ENCODE results near the gene EPB41L4A. TPM values are rescaled to one million over a fixed set of nuclear protein-coding genes. Genes with fewer than 3 reads are reported as not detected.

The EPB41L4A gene
- total RNA-seq, 4 donors from 2014 or later = 10.1 to 32.9 (median 11.6) TPM

DNA sequence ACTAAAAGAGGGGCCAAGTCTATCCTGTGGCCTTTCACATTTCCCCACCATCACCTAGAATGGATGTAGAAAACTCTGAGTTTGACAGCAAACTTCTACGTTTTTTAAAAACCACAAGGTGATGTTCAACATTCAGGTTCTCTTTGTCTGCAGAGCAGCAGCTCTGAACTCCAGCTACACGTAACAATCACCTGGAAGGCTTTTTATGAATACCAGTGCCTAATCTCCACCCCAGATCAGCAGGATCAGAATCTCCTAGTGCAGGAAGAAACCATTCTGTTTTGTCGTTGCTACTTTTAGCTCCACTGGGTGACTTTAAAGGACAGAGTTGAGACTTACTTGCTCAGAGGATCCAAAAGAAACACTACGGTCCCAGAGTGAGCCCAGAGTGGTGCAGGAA, 44.3 kb downstream of the EPB41L4A start:
- in situ Hi-C loops (cut with MboI; ENCODE audit: low pct_ligation_motif_present in 1 of 4, low pct_unique_long_range_greater_than_20kb in 1 of 4, low sequenced_read_pairs in 3 of 4) (no loop called here), intact Hi-C loops (cut with DNase I; ENCODE audit: low total_unique reads) (no loop called here)
- no peaks in the 10 kb centered on the region for H3K4me1 ChIP-seq
- no peaks in the 10 kb centered on the region for H3K9me3 ChIP-seq
- no peak overlapping the region for H3K4me3 ChIP-seq
- no peaks in the 10 kb centered on the region for H3K27me3 ChIP-seq
- no peaks in the 10 kb centered on the region for H3K36me3 ChIP-seq
- TF ChIP-seq POLR2AphosphoS5 (IDR thresholded peaks at IDR 0.05) = no peak
- DNase-seq = no peak
- WGBS, 2 donors (ENCODE audit: low coverage in 1 of 2) = 84 to 100% methylated on average over 1 to 4 of the region's 4 CpGs
- no peak overlapping the region for H3K27ac ChIP-seq

DNA sequence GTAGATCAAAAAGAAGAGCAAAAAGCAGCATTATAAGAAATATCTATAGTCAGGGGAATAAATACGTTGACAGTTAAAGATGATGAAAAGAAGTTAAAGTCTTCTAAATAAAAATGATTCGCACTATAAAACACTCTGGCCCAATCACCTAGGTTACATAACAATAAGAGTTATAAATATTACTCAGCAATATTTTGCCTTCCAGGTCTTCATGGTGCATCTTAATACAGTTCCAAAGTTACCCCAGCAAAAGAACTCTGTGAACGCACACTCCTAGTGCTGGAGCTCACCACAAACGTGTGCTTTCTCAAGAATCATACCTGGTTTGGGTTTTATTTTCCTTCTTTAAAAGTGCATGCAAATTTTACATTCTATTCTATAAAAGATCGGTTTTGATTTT, 44.7 kb downstream of the EPB41L4A start:
- intact Hi-C loops (cut with DNase I; ENCODE audit: low total_unique reads) = no loop called here
- no peak for TF ChIP-seq POLR2A (IDR thresholded peaks at IDR 0.05)
- TF ChIP-seq, protein P1, sequence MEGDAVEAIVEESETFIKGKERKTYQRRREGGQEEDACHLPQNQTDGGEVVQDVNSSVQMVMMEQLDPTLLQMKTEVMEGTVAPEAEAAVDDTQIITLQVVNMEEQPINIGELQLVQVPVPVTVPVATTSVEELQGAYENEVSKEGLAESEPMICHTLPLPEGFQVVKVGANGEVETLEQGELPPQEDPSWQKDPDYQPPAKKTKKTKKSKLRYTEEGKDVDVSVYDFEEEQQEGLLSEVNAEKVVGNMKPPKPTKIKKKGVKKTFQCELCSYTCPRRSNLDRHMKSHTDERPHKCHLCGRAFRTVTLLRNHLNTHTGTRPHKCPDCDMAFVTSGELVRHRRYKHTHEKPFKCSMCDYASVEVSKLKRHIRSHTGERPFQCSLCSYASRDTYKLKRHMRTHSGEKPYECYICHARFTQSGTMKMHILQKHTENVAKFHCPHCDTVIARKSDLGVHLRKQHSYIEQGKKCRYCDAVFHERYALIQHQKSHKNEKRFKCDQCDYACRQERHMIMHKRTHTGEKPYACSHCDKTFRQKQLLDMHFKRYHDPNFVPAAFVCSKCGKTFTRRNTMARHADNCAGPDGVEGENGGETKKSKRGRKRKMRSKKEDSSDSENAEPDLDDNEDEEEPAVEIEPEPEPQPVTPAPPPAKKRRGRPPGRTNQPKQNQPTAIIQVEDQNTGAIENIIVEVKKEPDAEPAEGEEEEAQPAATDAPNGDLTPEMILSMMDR (IDR thresholded peaks at IDR 0.05) = no peak
- no peak for TF ChIP-seq EP300 (IDR thresholded peaks at IDR 0.05; ENCODE audit: low read depth)
- no peak for TF ChIP-seq POLR2AphosphoS5 (IDR thresholded peaks at IDR 0.05)
- Histone ChIP-seq H3K4me3 (no peak overlapping the region), H3K27ac (no peak overlapping the region), H3K9me3 (no peaks in the 10 kb centered on the region), H3K27me3 (no peaks in the 10 kb centered on the region), H3K36me3 (no peaks in the 10 kb centered on the region), H3K4me1 (no peaks in the 10 kb centered on the region)
- 84 to 100% methylated on average over 4 to 5 of the region's 5 CpGs for WGBS, 2 donors (ENCODE audit: low coverage in 1 of 2)
- DNase-seq = no peak
- in situ Hi-C loops (cut with MboI; ENCODE audit: low pct_ligation_motif_present in 1 of 4, low pct_unique_long_range_greater_than_20kb in 1 of 4, low sequenced_read_pairs in 3 of 4) = no loop called here

DNA sequence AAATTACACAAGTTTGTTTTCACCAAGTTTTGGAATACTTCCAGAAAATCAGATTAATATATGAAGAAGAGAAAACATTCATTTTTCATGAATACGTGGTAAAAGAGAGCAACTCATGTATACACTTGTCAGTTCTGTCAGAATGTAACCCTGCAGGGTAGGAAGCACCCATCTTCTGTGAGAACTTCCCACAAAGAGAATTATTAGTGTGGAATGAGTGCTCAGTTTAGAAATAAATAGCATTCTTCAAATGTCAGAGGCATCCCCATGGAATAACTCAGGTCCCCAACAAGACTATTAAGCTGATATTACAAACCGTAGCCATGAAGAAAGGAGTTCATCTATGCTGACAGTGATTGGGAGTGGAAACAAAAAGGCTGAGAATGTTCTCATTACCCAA, 45.2 kb downstream of the EPB41L4A start:
- Histone ChIP-seq H3K27ac (no peak overlapping the region), H3K4me3 (no peak overlapping the region), H3K27me3 (no peaks in the 10 kb centered on the region), H3K9me3 (no peaks in the 10 kb centered on the region), H3K36me3 (no peaks in the 10 kb centered on the region), H3K4me1 (no peaks in the 10 kb centered on the region)
- intact Hi-C loops (cut with DNase I; ENCODE audit: low total_unique reads) (no loop called here), in situ Hi-C loops (cut with MboI; ENCODE audit: low pct_ligation_motif_present in 1 of 4, low pct_unique_long_range_greater_than_20kb in 1 of 4, low sequenced_read_pairs in 3 of 4) (no loop called here)
- DNase-seq = no peak
- TF ChIP-seq POLR2AphosphoS5 (IDR thresholded peaks at IDR 0.05) (no peak), EP300 (IDR thresholded peaks at IDR 0.05; ENCODE audit: low read depth) (no peak)
- TF ChIP-seq, protein P1 (IDR thresholded peaks at IDR 0.05) = no peak
- WGBS, 2 donors (ENCODE audit: low coverage in 1 of 2) = 62% methylated on average over 2 of the region's 2 CpGs

DNA sequence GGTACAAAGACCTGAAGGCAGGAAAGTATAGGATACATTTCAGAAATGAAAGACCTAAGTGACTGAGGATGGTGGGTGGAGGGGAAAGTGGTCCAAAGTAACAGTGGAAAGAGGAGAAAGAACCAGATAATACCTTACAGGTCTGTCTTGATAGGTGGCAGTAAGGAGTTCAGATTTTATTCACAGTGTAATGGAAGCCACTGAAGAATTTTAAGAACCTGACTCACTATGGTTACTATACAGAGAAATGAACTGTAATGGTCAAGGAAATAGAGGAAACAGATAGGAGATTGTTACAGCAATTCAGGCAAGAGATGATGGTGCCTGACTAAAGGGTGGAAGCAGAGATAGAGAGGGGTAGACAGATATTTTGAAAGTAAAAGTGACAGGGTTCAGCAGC, 46.5 kb downstream of the EPB41L4A start:
- Histone ChIP-seq H3K4me3 (no peak overlapping the region), H3K27ac (no peak overlapping the region), H3K27me3 (no peaks in the 10 kb centered on the region), H3K36me3 (no peaks in the 10 kb centered on the region), H3K9me3 (no peaks in the 10 kb centered on the region), H3K4me1 (no peaks in the 10 kb centered on the region)
- in situ Hi-C loops (cut with MboI; ENCODE audit: low pct_ligation_motif_present in 1 of 4, low pct_unique_long_range_greater_than_20kb in 1 of 4, low sequenced_read_pairs in 3 of 4) = no loop called here
- intact Hi-C loops (cut with DNase I; ENCODE audit: low total_unique reads) = no loop called here
- TF ChIP-seq POLR2AphosphoS5 (IDR thresholded peaks at IDR 0.05) = no peak
- TF ChIP-seq, protein P1 (IDR thresholded peaks at IDR 0.05) = no peak
- no peak for TF ChIP-seq EP300 (IDR thresholded peaks at IDR 0.05; ENCODE audit: low read depth)
- TF ChIP-seq POLR2A (IDR thresholded peaks at IDR 0.05) = no peak
- DNase-seq = no peak

DNA sequence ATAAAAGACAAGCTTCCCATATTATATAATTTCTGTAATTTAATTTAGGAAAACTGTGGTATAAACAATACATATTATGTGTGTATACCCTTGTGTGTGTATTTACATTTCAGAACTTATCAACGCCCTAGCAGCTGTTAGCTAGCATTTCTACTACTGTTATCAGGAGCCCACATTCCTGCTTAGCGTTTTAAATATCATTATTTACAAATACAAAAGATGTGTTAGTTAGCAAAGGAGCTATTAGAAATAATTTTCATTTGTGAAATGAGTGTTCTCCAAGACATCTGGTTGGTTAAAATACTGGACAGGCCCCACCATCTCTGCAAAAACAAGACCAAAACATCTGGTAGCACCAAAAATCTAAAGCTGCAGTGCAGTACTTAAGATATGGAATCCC, 48.0 kb downstream of the EPB41L4A start:
- no peaks in the 10 kb centered on the region for H3K36me3 ChIP-seq
- H3K4me3 ChIP-seq = no peak overlapping the region
- WGBS, 2 donors (ENCODE audit: low coverage in 1 of 2) = 74 to 93% methylated on average over 2 of the region's 2 CpGs
- intact Hi-C loops (cut with DNase I; ENCODE audit: low total_unique reads) = no loop called here
- H3K27me3 ChIP-seq = no peaks in the 10 kb centered on the region
- no peaks in the 10 kb centered on the region for H3K4me1 ChIP-seq
- DNase-seq = no peak
- H3K27ac ChIP-seq = no peak overlapping the region
- TF ChIP-seq, protein P1 (IDR thresholded peaks at IDR 0.05) = no peak
- TF ChIP-seq POLR2AphosphoS5 (IDR thresholded peaks at IDR 0.05) = no peak
- no peak for TF ChIP-seq POLR2A (IDR thresholded peaks at IDR 0.05)
- TF ChIP-seq EP300 (IDR thresholded peaks at IDR 0.05; ENCODE audit: low read depth) = no peak
- in situ Hi-C loops (cut with MboI; ENCODE audit: low pct_ligation_motif_present in 1 of 4, low pct_unique_long_range_greater_than_20kb in 1 of 4, low sequenced_read_pairs in 3 of 4) = no loop called here
- H3K9me3 ChIP-seq = no peaks in the 10 kb centered on the region

Data from transverse colon (tissue), 4 donors.